ENCODE results near the gene PCMT1.
A peak's percentile ranks its signal among the peaks of the same experiment; 100 is the strongest.
"Not testable (repeated sequence)": the region's sequence is repeated elsewhere in the genome, so short reads cannot be mapped to it uniquely, and the experiment has no call there.

PCMT1 gene

DNA sequence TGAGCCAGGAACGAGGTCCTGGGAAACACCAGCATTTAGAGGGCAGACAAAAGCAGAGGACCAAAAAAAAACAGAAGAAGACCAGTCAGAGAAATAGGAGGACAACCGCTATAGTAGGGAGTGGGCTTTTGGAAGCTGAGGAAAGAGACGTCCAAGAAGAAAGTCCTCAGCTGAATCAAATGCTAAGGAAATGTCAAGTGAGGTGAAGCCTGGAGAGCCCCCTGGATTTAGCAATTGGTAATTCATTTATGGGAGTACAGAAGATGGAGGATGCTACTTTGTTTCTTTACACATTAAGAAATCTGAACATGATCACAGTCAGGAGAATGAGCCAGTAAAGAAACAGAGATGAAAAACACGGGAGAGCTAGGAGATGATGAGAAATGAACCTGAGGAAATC is 73.5 kb downstream of the PCMT1 start:
- DNase-seq, result no peak

DNA sequence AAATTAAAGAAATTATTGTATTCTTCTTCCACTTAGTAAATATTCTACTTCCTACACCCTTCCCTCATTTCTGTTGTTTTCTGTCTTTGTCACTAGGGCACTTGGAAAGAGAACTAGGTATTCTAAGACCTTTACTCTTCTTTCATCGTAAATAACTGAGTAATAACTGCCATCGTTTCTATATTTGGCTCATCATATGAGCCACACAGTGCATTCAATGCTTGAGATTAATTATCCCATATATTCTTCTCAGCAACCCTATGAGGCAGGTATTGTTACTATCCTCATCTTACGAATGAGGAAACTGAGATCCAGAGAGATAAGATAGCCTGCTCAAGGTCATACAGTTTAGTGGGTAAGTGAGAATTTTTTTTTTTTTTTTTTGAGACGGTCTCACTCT is 75.8 kb downstream of the PCMT1 start:
- DNase-seq, result no peak

DNA sequence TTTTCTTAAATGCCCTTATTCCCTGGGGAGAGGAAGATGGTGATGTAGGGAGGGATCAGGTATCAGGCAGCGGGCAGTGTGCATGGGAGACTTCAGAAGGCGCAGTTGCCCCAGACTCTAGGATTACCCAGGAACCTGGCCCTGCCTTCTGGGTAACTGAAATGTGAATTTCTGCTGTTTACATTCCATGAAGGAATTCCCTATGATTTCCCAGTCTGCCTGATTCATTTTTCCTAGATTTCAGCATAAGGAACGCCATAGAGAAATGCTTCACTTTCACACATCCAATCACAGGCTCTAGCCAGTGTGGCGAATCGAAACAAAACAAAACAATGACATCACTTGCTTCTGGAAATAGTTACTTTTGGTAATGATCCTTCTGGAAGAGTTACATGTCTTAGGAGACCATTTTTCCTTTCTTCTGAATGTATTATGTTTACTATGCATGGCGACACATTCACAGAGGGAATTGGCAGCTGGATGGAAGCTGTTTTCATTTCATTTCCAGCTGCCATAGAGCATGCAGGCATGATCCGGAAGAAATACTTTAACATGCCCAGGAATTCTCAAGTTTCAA is 81.3 kb downstream of the PCMT1 start:
- no peak for DNase-seq

DNA sequence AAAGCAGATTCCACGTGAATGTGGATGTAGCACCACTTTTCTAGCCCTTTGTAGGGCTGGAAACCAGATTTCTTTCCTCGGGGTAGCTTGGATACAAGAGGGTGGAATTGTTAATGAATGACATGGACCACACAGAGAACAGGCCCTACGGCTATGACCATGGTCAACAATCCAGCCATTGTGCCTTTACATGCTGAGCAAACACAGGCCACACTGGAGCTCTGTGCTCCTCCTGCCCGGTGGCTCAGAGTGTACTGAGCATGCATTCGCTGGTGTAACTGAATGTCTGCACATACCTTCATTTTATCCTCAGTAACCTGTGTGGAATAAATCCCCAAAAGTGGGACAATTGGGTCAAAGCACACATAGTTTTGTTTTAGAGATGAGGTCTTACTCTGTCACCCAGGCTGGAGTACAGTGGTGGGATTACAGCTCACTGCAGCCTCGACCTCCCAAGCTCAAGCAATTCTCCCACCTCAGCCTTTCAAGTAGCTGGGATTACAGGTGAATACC is 81.8 kb downstream of the PCMT1 start:
- no peak for DNase-seq

DNA sequence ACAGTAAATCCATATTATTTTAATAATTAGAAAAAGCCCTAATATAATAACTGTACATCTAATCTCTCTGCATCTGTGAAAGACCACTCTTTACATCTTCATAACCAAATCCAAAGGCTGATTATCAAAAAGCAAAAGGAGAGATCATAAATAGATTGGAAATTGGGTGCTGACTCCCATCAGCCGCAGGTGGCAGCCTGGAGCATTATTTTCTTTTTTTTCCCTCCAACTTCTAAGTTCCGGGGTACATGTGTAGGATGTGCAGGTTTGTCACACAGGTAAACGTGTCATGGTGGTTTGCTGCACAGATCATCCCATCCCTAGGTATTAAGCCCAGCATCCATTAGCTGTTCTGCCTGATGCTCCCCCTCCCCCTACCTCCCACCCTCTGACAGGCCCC is 84.1 kb downstream of the PCMT1 start:
- no peak for DNase-seq

DNA sequence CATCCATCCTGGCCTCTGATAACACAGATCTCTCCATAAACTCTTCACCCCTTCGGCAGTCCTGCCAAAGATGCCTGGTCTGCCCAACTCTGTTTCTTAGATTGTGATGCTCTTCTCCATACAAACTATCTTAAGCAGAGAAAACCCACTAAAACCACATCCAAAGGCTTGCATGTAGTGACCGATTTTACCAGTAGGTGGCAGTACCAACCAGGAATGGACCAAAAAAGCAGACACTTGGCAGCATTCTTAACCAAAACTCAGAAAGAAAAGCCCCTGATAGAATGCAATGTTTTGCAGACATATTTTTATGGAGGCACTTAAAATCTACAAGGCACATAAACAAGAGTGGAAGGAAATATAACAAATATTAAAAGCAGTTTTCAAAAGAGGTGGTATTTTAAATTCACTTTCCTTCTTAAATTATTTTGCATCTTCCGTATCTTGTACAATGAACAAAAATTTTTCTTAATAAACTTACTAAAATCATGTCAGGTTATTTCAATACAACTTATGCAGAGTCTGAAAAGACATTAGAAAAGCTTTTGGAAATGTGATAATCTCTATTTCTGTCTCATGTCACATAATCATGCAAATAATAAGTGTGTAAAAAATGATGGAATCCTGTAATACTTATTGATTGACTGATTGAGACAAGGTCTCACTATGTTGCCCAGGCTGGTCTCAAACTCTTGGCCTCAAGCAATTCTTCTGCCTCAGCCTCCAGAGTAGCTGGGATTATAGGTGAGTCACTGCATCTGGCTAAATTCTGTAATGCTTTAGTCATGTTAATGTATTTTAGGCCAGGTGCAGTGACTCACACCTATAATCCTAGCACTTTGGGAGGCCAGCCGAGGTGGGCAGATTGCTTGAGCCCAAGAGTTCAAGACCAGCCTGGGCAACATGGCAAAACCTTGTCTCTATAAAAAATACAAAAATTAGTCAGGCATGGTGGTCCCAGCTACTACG is 85.3 kb downstream of the PCMT1 start:
- DNase-seq, result peak; percentile 76

DNA sequence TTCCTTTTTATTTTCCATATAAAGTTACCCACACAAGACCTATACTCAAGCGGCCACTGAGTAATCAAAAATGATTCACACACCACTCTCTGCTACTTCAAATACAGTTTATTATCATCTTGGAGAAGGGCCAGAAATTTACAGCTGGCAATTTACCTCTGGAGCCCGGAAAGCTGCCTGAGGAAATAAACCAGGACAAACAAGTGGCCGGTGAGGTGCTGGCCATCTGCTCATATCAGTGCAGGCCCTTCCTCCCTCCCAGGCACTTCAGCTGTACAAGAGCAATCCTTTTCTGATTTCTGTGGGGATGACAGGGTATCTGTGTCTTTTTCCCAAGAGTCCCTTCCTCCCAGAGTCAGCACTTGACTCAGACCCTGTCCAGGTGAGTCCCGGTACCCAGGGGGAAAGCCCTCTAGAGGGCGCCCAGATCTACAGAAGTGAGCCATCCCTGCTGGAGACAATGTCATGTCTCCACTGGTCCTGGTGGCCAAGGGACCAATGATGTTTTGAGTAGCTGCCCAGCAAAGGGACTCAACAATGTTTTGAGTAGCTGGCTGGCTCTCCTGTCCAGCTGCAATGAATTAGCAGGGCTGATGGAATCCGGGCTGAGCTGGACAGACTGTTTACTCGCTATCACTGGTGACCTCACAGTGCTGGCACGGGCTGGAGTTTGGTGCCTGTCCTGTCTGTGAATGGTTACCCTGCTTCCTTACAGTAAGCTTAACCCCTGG is 91.0 kb downstream of the PCMT1 start:
- DNase-seq, result peak; percentile 67

DNA sequence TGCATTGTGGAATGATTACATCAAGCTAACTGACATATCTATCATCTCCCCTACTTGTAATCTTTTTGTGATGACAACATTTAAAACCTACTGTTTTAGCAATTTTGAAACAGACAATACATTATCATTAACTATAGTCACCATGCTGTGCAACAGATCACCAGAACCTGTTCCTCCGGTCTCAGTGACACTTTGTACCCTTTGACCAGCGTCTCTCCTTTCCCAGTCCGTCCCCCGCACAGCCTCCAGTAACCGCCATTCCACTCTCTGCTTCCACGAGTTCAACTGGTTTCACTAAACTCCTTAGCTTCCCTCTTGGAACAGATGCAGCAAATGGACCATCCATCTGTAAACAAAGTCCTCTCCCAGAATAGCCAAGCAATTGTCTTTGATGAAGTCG is 92.8 kb downstream of the PCMT1 start:
- no peak for DNase-seq

DNA sequence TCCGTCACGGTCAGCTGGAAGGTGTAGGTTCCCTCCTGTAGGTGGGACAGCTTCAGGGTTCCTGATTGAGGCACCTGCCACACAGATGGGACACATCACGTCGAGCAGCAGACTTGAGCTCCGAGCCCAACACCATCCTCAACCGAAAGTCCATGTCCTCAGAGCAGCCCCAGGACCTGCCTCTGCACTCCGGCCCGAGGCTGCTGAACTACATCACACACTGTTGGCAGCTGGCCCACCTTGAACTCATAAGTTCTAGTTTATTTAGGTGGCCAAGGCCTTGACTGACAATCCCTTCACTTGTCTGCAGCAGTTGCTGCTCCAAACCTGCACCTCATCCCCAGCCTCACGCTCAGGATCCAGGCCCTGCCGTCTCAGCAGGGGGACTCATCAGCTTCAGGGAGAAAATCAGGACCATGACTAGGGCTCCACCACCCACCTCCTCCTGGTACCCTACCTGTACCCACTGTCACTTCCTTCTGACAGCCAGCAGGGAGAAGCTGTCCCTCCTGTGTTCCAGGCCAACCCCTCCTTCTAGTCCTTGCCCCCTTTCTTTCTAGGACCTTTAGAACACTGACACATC is 93.6 kb downstream of the PCMT1 start:
- no peak for DNase-seq

DNA sequence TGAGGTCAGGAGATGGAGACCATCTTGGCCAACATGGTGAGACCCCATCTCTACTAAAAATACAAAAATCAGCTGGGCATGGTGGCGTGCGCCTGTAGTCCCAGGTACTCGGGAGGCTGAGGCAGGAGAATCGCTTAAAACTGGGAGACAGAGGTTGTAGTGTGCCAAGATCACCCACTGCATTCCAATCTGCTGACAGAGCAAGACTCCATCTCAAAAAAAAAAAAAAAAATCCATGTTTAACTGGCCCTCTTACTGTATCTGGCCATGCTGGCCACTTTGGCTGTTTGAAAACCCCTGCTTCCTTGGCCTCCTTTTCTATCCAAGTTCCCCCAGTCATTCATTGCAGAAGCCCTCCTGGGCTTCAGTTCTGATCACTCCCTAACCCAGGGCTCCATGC is 94.5 kb downstream of the PCMT1 start:
- DNase-seq, result not testable (repeated sequence)

DNA sequence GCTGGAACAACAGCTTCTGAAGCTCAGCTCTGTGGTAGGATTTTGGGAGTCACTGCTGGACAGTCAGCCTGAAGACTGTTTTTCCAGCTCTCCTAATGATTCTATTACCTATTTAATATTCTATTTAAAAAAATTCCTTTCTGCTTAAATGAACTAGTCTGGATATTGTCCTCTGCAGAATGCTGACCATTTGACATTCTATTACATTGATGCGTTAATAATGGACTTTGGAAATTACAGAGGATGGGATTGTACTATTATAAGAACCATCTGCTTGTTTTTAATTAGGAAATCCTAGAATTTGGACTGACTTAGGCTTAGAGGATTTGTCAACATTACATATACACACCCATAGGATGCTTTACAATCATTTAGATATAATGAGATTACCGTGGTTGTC is 94.9 kb downstream of the PCMT1 start:
- no peak for DNase-seq

DNA sequence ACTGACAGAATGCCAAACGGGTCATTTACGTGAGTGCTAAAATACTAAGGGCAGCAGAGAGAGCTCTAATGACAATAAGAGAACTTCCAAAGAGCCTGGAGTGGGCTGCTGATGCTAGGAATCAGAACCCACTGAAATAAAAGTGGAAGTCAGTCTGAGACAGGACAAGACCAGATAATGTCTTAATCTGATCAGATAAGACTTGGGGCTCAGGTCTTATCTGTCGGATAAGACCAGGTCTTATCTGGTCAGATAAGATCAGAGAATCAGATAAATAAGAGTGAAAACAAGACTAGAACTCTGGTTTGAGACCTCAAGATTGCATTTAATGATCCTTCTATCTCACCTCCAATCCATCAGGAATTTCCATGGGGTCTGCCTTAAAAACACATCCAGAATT is 96.0 kb downstream of the PCMT1 start:
- DNase-seq, result no peak

DNA sequence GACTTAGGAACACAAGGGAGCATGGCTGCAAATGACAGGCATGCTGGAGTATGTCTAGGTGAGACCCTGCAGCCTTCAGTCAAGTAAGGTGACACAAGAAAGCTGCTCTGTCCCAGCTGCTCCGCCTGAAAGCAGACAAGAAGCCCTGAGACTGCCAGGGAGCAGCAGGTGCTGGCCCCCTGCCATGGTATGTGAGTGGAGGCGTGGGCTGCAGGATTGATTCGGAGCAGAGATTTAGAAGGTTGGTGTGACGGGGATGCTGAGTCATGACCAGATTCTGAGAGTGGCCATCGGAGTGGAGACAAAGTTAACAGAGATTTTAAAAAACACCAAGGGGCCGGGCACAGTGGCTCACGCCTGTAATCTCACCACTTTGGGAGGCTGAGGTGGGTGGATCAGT is 96.8 kb downstream of the PCMT1 start:
- no peak for DNase-seq

DNA sequence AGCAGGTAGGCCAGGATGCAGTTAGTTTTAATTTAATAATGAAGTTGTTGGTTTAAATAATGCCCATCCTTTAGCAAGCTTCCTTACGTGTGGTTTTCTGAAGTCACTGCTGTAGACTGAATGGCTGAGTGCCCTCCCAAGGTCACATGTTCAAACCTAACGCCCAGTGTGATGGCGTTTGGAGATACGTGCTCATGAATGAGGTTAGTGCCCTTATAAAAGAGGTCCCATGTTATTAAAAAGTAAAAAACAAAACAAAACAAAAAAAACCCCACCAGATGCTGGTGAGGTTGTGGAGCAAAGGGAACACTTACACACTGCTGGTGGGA is 98.4 kb downstream of the PCMT1 start:
- no peak for DNase-seq

DNA sequence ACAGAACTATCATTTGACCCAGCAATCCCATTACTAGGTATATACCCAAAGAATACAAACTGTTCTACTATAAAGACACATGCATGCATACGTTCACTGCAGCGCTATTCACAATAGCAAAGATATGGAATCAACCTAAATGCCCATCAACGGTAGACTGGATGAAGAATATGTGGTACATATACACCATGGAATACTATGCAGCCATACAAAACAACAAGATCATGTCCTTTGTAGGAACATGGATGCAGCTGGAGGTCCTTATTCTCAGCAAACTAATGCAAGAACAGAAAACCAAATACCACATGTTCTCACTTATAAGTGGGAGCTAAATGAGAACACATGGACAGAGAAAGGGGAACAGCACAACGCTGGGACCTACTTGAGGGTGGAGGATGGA is 98.8 kb downstream of the PCMT1 start:
- not testable (repeated sequence) for DNase-seq

DNA sequence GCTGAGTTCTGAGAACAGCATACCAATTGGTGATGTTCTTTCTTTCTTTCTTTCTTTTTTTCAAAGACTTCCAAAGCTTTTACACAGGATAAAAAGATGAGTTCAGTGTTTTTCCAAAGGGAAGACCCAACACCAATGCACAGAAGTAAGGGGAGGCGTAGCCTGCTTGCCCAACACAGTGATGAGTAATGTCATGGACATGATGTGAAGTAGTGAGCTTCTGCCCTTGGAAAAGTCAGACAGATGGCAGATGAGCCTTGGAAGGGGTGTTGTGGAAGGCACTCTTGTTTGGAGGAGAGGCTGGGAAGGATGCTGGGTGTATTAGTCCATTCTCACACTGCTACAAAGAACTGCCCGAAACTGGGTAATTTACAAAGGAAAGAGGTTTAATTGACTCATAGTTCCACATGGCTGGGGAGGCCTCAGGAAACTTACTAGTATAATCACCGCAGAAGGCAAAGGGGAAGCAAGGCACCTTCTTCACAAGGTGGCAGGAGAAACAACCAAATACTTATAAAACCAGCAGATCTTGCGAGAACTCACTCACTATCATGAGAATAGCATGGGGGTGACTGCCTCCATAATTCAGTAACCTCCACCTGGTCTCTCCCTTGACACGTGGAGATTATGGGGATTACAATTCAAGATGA is 102.0 kb downstream of the PCMT1 start:
- no peak for DNase-seq

DNA sequence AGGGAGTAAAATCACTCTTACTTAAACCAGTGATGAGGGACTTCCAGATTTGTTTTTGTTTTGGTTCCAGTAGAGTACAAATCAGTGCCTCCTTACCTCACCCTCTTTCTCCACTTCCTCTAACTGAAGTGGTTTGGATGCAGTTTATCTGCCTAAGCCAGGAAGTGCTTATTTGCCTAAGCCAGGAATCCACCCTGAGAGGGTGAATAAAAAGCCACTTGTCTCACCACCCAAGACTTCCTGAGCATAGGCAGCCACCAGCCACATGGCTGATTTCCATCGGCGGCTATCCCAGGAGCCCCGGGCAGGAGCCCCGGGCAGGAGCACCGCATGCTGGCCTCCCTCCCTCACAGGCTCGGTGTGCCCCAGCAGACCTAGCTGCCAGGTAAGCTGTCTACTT is 102.6 kb downstream of the PCMT1 start:
- DNase-seq, result peak; percentile 48

DNA sequence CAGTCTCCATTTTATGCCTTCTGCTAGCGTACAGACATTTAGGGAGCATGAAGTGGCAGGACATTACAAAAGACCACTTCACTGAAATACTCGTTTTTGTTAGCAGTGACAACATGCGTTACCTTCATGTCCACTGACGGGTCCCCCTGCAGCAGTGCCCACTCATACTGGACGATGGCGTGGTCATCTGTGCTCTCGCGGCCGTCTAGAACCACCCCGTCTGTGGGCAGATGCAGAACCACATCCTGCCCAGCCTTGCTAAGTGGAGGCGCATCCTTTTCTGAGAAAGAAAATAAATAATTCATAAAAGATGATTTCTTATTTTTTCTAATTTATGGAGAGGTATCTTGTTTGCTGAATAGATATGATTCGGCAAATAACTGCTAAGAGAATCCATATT is 103.3 kb downstream of the PCMT1 start:
- no peak for DNase-seq

DNA sequence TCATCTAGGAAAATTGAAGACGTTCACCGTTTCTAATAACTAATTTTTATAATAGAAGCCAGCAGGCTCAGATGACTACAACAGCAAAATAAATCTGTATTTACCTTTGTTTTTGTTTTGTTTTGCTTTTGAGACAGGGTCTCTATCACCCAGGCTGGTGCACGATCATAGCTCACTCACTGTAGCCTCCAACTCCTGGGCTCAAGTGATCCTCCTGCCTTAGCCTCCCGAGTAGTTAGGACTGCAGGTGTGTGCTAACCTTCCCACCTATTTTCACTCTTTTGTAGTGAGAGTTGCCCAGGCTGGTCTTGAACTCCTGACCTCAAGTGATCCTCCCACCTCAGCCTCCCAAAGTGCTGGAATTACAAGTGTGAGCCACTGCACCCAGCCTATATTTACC is 104.5 kb downstream of the PCMT1 start:
- not testable (repeated sequence) for DNase-seq

DNA sequence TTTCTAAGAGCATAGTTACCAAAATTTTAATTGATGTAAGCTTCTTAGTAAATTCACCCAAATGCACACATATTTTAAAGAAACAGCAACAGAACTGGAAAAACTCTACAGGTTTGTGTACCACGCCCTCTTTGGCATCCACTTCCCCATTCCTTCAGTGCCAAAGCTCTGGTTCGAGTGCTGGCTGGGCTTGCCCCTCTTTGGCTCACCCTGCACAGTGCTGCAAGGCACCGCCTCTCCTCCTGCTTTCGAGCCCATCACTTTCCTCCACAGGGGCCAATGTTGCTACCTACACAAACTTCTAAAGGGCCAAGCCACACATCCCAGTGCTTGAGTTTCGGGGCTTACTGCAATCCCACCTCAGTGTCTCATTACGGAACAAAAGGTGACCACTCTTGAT is 105.0 kb downstream of the PCMT1 start:
- no peak for DNase-seq

DNA sequence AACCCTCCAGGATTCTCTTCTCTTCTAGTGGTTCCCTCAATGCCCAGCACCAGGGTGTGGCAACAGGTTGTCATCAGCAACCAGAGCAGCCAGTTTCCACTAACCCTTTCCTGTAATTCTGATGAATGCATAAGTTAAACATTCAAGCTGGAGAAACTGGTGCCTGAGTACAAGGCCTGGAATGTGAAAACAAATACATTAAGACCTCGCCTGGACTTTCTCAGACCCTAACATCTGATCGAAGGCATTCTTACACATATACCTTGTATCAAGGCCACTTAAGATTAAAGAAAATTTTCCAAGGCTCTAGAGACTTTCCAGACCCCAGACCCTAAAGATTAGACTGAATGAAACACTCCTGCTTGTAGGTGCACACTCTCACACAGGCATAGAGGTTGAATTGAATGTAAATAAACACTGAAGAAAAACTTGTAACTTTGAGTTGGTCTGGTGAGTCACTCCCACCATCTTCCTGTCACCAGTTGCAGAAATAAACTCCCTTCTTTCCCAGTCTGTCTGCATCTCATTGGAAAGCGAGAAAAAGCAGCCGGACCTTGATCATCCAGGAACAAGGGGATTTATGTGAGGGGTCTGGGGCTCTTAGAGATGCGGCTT is 105.6 kb downstream of the PCMT1 start:
- DNase-seq, result no peak

DNA sequence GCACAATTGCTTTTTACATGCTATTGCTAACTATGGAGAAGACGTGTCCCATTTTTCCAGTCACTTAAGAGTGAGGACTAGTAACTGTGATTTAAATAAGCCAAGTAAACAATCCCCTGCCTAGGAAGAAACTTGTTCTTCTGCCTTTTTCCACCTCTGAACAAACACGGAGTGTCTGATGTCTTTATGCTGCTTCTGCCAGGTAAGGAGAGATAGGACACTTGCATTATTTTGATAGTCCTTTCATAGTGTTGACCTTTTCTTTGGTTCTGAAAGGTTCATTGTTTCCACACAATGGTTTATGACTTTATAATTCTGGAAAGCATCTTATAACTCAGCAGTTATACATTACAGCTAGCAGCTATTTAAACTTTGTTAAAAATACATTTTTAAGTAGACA is 106.2 kb downstream of the PCMT1 start:
- no peak for DNase-seq

Measured in hematopoietic multipotent progenitor cell treated with erythropoietin and hydrocortisone succinate and interleukin-3 and kit ligand, for 8 days (in vitro differentiated cells).